ENCODE measurements around the gene LITAFD. TPM values are rescaled to one million over a fixed set of nuclear protein-coding genes. Genes with fewer than 3 reads are reported as not detected.

LITAFD gene
- polyA plus RNA-seq, 1 experiment: not detected

- DNase-seq (ENCODE audit: low read depth): no peak
- TF ChIP-seq CTCF (IDR thresholded peaks at IDR 0.05; ENCODE audit: insufficient read depth, low read depth, low read length): no peak
- H3K4me3 ChIP-seq (ENCODE audit: low read depth, low read length): no peak overlapping the region
- ChIA-PET CTCF (interaction anchor here (0.8 to 5.1 kb wide), 2 partner anchors 25 to 31 kb away, joined by 3 to 20 read pairs; partner anchors contain the start of gene LITAFD), POLR2A (interaction anchor here (0.9 kb wide), 1 partner anchor 11 kb away, joined by 3 read pairs; no protein-coding TSS in a partner anchor)
- H3K27me3 ChIP-seq (ENCODE audit: control insufficient read depth, insufficient read depth, low read length): no peaks in the 10 kb centered on the region
- peaks cover 25% of the 10 kb centered on the region for H3K36me3 ChIP-seq (ENCODE audit: control insufficient read depth, insufficient read depth, low read length)
These were observed 32.6 kb upstream of the LITAFD start for GRCh38 chr16:8849411-8850011.

- no peak overlapping the region for H3K4me3 ChIP-seq (ENCODE audit: low read depth, low read length)
- no peaks in the 10 kb centered on the region for H3K27me3 ChIP-seq (ENCODE audit: control insufficient read depth, insufficient read depth, low read length)
- TF ChIP-seq CTCF (IDR thresholded peaks at IDR 0.05; ENCODE audit: insufficient read depth, low read depth, low read length): no peak
- ChIA-PET POLR2A (no interaction called here), CTCF (interaction anchor here (0.8 to 5.1 kb wide), 5 partner anchors 10 to 159 kb away, joined by 3 to 20 read pairs (median 4); partner anchors contain the start of gene LITAFD)
- H3K36me3 ChIP-seq (ENCODE audit: control insufficient read depth, insufficient read depth, low read length): peaks cover 33% of the 10 kb centered on the region
- DNase-seq (ENCODE audit: low read depth): peak; percentile 31
These were observed 31.8 kb upstream of the LITAFD start for GRCh38 chr16:8850279-8850885.

GRCh38 chr16:8851761-8852403 lies 30.3 kb upstream of the LITAFD start:
- H3K36me3 ChIP-seq (ENCODE audit: control insufficient read depth, insufficient read depth, low read length): peaks cover 33% of the 10 kb centered on the region
- no peak overlapping the region for H3K4me3 ChIP-seq (ENCODE audit: low read depth, low read length)
- no peaks in the 10 kb centered on the region for H3K27me3 ChIP-seq (ENCODE audit: control insufficient read depth, insufficient read depth, low read length)
- ChIA-PET CTCF (interaction anchor here (0.6 to 5.1 kb wide), 4 partner anchors 8 to 157 kb away, joined by 3 to 20 read pairs (median 4); partner anchors contain the start of gene LITAFD), POLR2A (interaction anchor here (0.6 kb wide), 1 partner anchor 61 kb away, joined by 6 read pairs; no protein-coding TSS in a partner anchor)
- TF ChIP-seq CTCF (IDR thresholded peaks at IDR 0.05; ENCODE audit: insufficient read depth, low read depth, low read length): no peak
- no peak for DNase-seq (ENCODE audit: low read depth)

GRCh38 chr16:8852534-8852933 lies 29.6 kb upstream of the LITAFD start:
- CTCF ChIA-PET: interaction anchor here (0.6 to 5.1 kb wide), 2 partner anchors 28 to 49 kb away, joined by 3 to 20 read pairs; partner anchors contain the start of gene LITAFD
- Histone ChIP-seq H3K36me3 (ENCODE audit: control insufficient read depth, insufficient read depth, low read length) (peaks cover 34% of the 10 kb centered on the region), H3K27me3 (ENCODE audit: control insufficient read depth, insufficient read depth, low read length) (no peaks in the 10 kb centered on the region), H3K4me3 (ENCODE audit: low read depth, low read length) (no peak overlapping the region)
- TF ChIP-seq CTCF (IDR thresholded peaks at IDR 0.05; ENCODE audit: insufficient read depth, low read depth, low read length): no peak
- no peak for DNase-seq (ENCODE audit: low read depth)
- POLR2A ChIA-PET: no interaction called here

- Histone ChIP-seq H3K4me3 (ENCODE audit: low read depth, low read length) (no peak overlapping the region), H3K36me3 (ENCODE audit: control insufficient read depth, insufficient read depth, low read length) (peaks cover 35% of the 10 kb centered on the region), H3K27me3 (ENCODE audit: control insufficient read depth, insufficient read depth, low read length) (no peaks in the 10 kb centered on the region)
- ChIA-PET POLR2A (no interaction called here), CTCF (interaction anchor here (1.0 to 5.1 kb wide), 2 partner anchors 12 to 28 kb away, joined by 3 to 20 read pairs; partner anchors contain the start of gene LITAFD)
- TF ChIP-seq CTCF (IDR thresholded peaks at IDR 0.05; ENCODE audit: insufficient read depth, low read depth, low read length): no peak
- no peak for DNase-seq (ENCODE audit: low read depth)
These were observed 29.0 kb upstream of the LITAFD start for GRCh38 chr16:8853150-8853549.
